Mammary epithelial cell (primary cell): ENCODE measurements around the gene ARL2.

Experiments used
- EZH2 ChIP-seq: IDR thresholded peaks from 2 replicates; pipeline ENCODE4 v1.6.1; 2012; ENCODE audit warnings: low read length, inconsistent platforms, borderline replicate concordance
- TF ChIP-seq, protein P1 (sequence below), 2 donors: IDR thresholded peaks in 1 of 2; conservative IDR thresholded peaks in 1 of 2; 2 replicates each; pipeline ENCODE4 v1.5.1; 2011 to 2012; ENCODE audit warnings: inconsistent platforms in 2 of 2, low read length in 2 of 2, mild to moderate bottlenecking in 2 of 2, control low read depth in 1 of 2, low read depth in 1 of 2; ENCODE audit not compliant: insufficient read depth in 1 of 2; ENCODE audit errors: extremely low read depth in 1 of 2

DNA sequence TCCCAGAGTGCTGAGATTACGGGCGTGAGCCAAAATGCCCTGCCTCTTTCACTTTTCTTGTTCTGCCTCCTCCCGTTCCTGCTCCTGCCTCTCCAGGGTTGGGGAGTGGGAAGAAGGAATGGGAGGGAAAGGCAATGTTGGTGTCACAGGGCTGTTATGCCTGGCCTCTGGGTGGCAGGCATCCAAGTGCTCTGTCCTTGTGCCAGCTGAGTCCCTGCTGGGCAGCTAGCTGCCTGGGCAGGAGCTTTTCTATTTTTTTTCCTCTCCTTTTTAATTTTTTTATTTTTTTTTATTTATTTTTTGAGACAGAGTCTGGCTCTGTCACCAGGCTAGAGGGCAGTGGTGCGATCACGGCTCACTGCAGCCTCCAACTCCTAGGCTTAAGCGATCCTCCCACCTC lies 23.0 kb downstream of the ARL2 start:
- TF ChIP-seq, protein P1, sequence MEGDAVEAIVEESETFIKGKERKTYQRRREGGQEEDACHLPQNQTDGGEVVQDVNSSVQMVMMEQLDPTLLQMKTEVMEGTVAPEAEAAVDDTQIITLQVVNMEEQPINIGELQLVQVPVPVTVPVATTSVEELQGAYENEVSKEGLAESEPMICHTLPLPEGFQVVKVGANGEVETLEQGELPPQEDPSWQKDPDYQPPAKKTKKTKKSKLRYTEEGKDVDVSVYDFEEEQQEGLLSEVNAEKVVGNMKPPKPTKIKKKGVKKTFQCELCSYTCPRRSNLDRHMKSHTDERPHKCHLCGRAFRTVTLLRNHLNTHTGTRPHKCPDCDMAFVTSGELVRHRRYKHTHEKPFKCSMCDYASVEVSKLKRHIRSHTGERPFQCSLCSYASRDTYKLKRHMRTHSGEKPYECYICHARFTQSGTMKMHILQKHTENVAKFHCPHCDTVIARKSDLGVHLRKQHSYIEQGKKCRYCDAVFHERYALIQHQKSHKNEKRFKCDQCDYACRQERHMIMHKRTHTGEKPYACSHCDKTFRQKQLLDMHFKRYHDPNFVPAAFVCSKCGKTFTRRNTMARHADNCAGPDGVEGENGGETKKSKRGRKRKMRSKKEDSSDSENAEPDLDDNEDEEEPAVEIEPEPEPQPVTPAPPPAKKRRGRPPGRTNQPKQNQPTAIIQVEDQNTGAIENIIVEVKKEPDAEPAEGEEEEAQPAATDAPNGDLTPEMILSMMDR (conservative IDR thresholded peaks at IDR 0.05 in 1 of 2, IDR thresholded peaks at IDR 0.05 in 1 of 2; ENCODE audit: extremely low read depth in 1 of 2, insufficient read depth in 1 of 2, low read depth in 1 of 2, low read length in 2 of 2) = no peak
- TF ChIP-seq EZH2 = no peak
